Spleen (tissue), 7 donors: ENCODE results near the gene PER1.

Experiments used
- CTCF ChIP-seq, 11 experiments: fragments of 200-600 bp in 7 of 11; fragments of 450-650 bp in 4 of 11; sonication (generic) in 4 of 11; IDR thresholded peaks in 8 of 11; conservative IDR thresholded peaks in 3 of 11; 1 replicate in 7 of 11; 2 replicates in 4 of 11; pipeline versions ENCODE4 v1.4.0 to v1.8.0; 2016 to 2021; ENCODE audit warnings: antibody characterized with exemption in 11 of 11, inconsistent platforms in 4 of 11, mild to moderate bottlenecking in 1 of 11
- POLR2A ChIP-seq, 3 donors: fragments of 450-650 bp; IDR thresholded peaks; one replicate each; pipeline ENCODE4 v1.5.1; 2017; ENCODE audit warnings: antibody characterized with exemption in 3 of 3, mild to moderate bottlenecking in 1 of 3
- POLR2AphosphoS5 ChIP-seq, 3 donors: sonication (generic); formaldehyde crosslinking; IDR thresholded peaks; one replicate each; pipeline ENCODE4 v1.5.1; 2017; ENCODE audit warnings: antibody characterized with exemption in 3 of 3
- donor health status: DM: no; HTN: no; CAD: no; lungs with moderate emphysema.
- donor health status: DM: no; HTN: no; CAD: no.
- donor health status: DM: no; HTN: no; CAD: no.

- no peak for TF ChIP-seq POLR2A (IDR thresholded peaks at IDR 0.05)
- peak in 4 of 11 experiments; percentile 14 to 54 (median 24) for TF ChIP-seq CTCF (IDR thresholded peaks at IDR 0.05 in 8 of 11, conservative IDR thresholded peaks at IDR 0.05 in 3 of 11)
- no peak for TF ChIP-seq POLR2AphosphoS5 (IDR thresholded peaks at IDR 0.05)
Observed at GRCh38 chr17:8159032-8159400, 6.8 kb upstream of the PER1 start.
